Iris pigment epithelial cell (primary cell): ENCODE measurements around the gene PAGR1.
"Not testable (repeated sequence)": the region's sequence is repeated elsewhere in the genome, so short reads cannot be mapped to it uniquely, and the experiment has no call there.

Experiments used
- DNase-seq: peaks from one replicate; pipeline ENCODE4 v3.0.0-alpha.2; 2011; ENCODE audit warnings: low read depth

PAGR1 gene

GRCh38 chr16:29791845-29792807, 23.8 kb upstream of the PAGR1 start:
- no peak for DNase-seq

GRCh38 chr16:29793153-29793552, 22.8 kb upstream of the PAGR1 start:
- DNase-seq, result not testable (repeated sequence)

- DNase-seq, result no peak
Observed at GRCh38 chr16:29794231-29794710, 21.7 kb upstream of the PAGR1 start.

GRCh38 chr16:29802416-29802935, 13.5 kb upstream of the PAGR1 start:
- DNase-seq, result no peak

GRCh38 chr16:29804020-29804419, 11.9 kb upstream of the PAGR1 start:
- no peak for DNase-seq

GRCh38 chr16:29804455-29805231, 11.3 kb upstream of the PAGR1 start:
- no peak for DNase-seq

- peak; percentile 98 for DNase-seq
Observed at GRCh38 chr16:29805232-29806098, 10.5 kb upstream of the PAGR1 start.

GRCh38 chr16:29806099-29806579, 9.8 kb upstream of the PAGR1 start, which contains the start of gene MAZ:
MAZ (plus strand) TSS chr16:29806529; CDS start chr16:29806702, 173 bp downstream.
- DNase-seq, result no peak

GRCh38 chr16:29806641-29807425, 9.1 kb upstream of the PAGR1 start:
- no peak for DNase-seq

- peak; percentile 93 for DNase-seq
Observed at GRCh38 chr16:29807426-29808218, 8.3 kb upstream of the PAGR1 start.

- DNase-seq, result no peak
Observed at GRCh38 chr16:29808219-29808900, 7.6 kb upstream of the PAGR1 start.

- DNase-seq, result no peak
Observed at GRCh38 chr16:29809031-29809747, 6.8 kb upstream of the PAGR1 start.

GRCh38 chr16:29809850-29810698, 5.9 kb upstream of the PAGR1 start:
- no peak for DNase-seq

- DNase-seq, result no peak
Observed at GRCh38 chr16:29810699-29811169, 5.2 kb upstream of the PAGR1 start.

GRCh38 chr16:29811170-29811895, 4.6 kb upstream of the PAGR1 start:
- DNase-seq, result peak; percentile 99

- no peak for DNase-seq
Observed at GRCh38 chr16:29811896-29812665, 3.9 kb upstream of the PAGR1 start, which contains the start of gene PRRT2. PRRT2 (plus strand) TSS chr16:29812193; CDS start chr16:29813055, 862 bp downstream.
